ENCODE measurements around the gene PLCB2. TPM values are rescaled to one million over a fixed set of nuclear protein-coding genes. Genes with fewer than 3 reads are reported as not detected.

The PLCB2 gene
- total RNA-seq, 2 donors from 2014 or later: 5.7 to 9.5 TPM

GRCh38 chr15:40282147-40282868 is 25.4 kb downstream of the PLCB2 start:
- peak overlapping the region; percentile 47 for H3K4me3 ChIP-seq
- peaks cover 44% of the 10 kb centered on the region for H3K27me3 ChIP-seq
- intact Hi-C loops (cut with DNase I): no loop called here
- no peaks in the 10 kb centered on the region for H3K36me3 ChIP-seq
- H3K9ac ChIP-seq (ENCODE audit: low read depth in 2 of 2, low read length in 2 of 2): peak overlapping the region in 1 of 2 donors; percentile 60
- H3K4me1 ChIP-seq: peaks cover 14% of the 10 kb centered on the region
- DNase-seq: peak; percentile 60
- TF ChIP-seq CTCF (IDR thresholded peaks at IDR 0.05): peak; percentile 33
- H3K9me3 ChIP-seq: no peaks in the 10 kb centered on the region
- H3K27ac ChIP-seq: no peak overlapping the region

GRCh38 chr15:40281801-40282146 is 26.0 kb downstream of the PLCB2 start:
- H3K9ac ChIP-seq (ENCODE audit: low read depth in 2 of 2, low read length in 2 of 2): peak overlapping the region in 1 of 2 donors; percentile 60
- no peak for TF ChIP-seq CTCF (IDR thresholded peaks at IDR 0.05)
- intact Hi-C loops (cut with DNase I): no loop called here
- peak overlapping the region; percentile 47 for H3K4me3 ChIP-seq
- no peaks in the 10 kb centered on the region for H3K36me3 ChIP-seq
- H3K4me1 ChIP-seq: peaks cover 14% of the 10 kb centered on the region
- no peak overlapping the region for H3K27ac ChIP-seq
- H3K27me3 ChIP-seq: peaks cover 44% of the 10 kb centered on the region
- DNase-seq: no peak
- no peaks in the 10 kb centered on the region for H3K9me3 ChIP-seq

GRCh38 chr15:40281057-40281800 is 26.5 kb downstream of the PLCB2 start:
- Histone ChIP-seq H3K4me1 (peaks cover 14% of the 10 kb centered on the region), H3K27ac (no peak overlapping the region), H3K4me3 (no peak overlapping the region), H3K27me3 (peaks cover 44% of the 10 kb centered on the region), H3K36me3 (no peaks in the 10 kb centered on the region), H3K9me3 (no peaks in the 10 kb centered on the region), H3K9ac (ENCODE audit: low read depth in 2 of 2, low read length in 2 of 2) (no peak overlapping the region)
- DNase-seq: no peak
- TF ChIP-seq CTCF (IDR thresholded peaks at IDR 0.05): no peak
- intact Hi-C loops (cut with DNase I): no loop called here

- DNase-seq: no peak
- H3K4me1 ChIP-seq: peaks cover 14% of the 10 kb centered on the region
- no peak overlapping the region for H3K27ac ChIP-seq
- TF ChIP-seq CTCF (IDR thresholded peaks at IDR 0.05): no peak
- peaks cover 44% of the 10 kb centered on the region for H3K27me3 ChIP-seq
- no peaks in the 10 kb centered on the region for H3K9me3 ChIP-seq
- no peak overlapping the region for H3K9ac ChIP-seq (ENCODE audit: low read depth in 2 of 2, low read length in 2 of 2)
- no peaks in the 10 kb centered on the region for H3K36me3 ChIP-seq
- intact Hi-C loops (cut with DNase I): no loop called here
- H3K4me3 ChIP-seq: no peak overlapping the region
Measured at GRCh38 chr15:40280260-40281056, 27.3 kb downstream of the PLCB2 start.

- peaks cover 44% of the 10 kb centered on the region for H3K27me3 ChIP-seq
Measured at GRCh38 chr15:40279437-40280141, 28.1 kb downstream of the PLCB2 start.

More at GRCh38 chr15:40279437-40280141, 28.1 kb downstream of the PLCB2 start:
- Histone ChIP-seq H3K9ac (ENCODE audit: low read depth in 2 of 2, low read length in 2 of 2) (no peak overlapping the region), H3K4me3 (no peak overlapping the region), H3K27ac (no peak overlapping the region), H3K36me3 (no peaks in the 10 kb centered on the region), H3K4me1 (peaks cover 14% of the 10 kb centered on the region), H3K9me3 (no peaks in the 10 kb centered on the region)
- TF ChIP-seq CTCF (IDR thresholded peaks at IDR 0.05): peak; percentile 99
- intact Hi-C loops (cut with DNase I): loop anchor here (5.0 kb wide), 4 partner anchors 33 to 497 kb away; partner anchors contain the start of gene FSIP1
- peak; percentile 82 for DNase-seq
